GM15510 (cell line): Measurements from ENCODE around the gene CFAP251.

Experiments
- POLR2A ChIP-seq: IDR thresholded peaks from 3 replicates; pipeline ENCODE4 v1.6.1; 2011; ENCODE audit warnings: borderline replicate concordance; ENCODE audit not compliant: insufficient read length; ENCODE audit errors: extremely low read depth

CFAP251 gene

GRCh38 chr12:121917950-121918678 lies at the start of gene CFAP251:
Gene CFAP251 (plus strand): TSS chr12:121918592. CDS start chr12:121921306, 2,714 bp downstream.
- peak; percentile 23 for TF ChIP-seq POLR2A

GRCh38 chr12:121871467-121871866 lies 46.9 kb upstream of the CFAP251 start:
- no peak for TF ChIP-seq POLR2A

- TF ChIP-seq POLR2A = no peak
Observed at GRCh38 chr12:121872546-121873215, 45.7 kb upstream of the CFAP251 start.

- TF ChIP-seq POLR2A = no peak
Observed at GRCh38 chr12:121873216-121873569, 45.2 kb upstream of the CFAP251 start.

- TF ChIP-seq POLR2A = no peak
Observed at GRCh38 chr12:121874071-121874470, 44.3 kb upstream of the CFAP251 start.

GRCh38 chr12:121875582-121875981 lies 42.8 kb upstream of the CFAP251 start:
- TF ChIP-seq POLR2A = no peak

- no peak for TF ChIP-seq POLR2A
Observed at GRCh38 chr12:121883315-121883660, 35.1 kb upstream of the CFAP251 start.

- TF ChIP-seq POLR2A = no peak
Observed at GRCh38 chr12:121888083-121888477, 30.3 kb upstream of the CFAP251 start.

- TF ChIP-seq POLR2A = peak; percentile 91
Observed at GRCh38 chr12:121888478-121889273, 29.7 kb upstream of the CFAP251 start, which contains the start of gene PSMD9. Gene PSMD9 (plus strand): TSS chr12:121888790. CDS start chr12:121888857, 67 bp downstream.

GRCh38 chr12:121889274-121889624 lies 29.1 kb upstream of the CFAP251 start:
- no peak for TF ChIP-seq POLR2A

GRCh38 chr12:121892673-121893561 lies 25.5 kb upstream of the CFAP251 start:
- TF ChIP-seq POLR2A = no peak

GRCh38 chr12:121893961-121894460 lies 24.4 kb upstream of the CFAP251 start:
- TF ChIP-seq POLR2A = no peak

GRCh38 chr12:121894633-121895032 lies 23.8 kb upstream of the CFAP251 start:
- TF ChIP-seq POLR2A = no peak

GRCh38 chr12:121898287-121898686 lies 20.1 kb upstream of the CFAP251 start:
- TF ChIP-seq POLR2A = no peak
